ENCODE data around the gene SHF. TPM values are rescaled to one million over a fixed set of nuclear protein-coding genes. Genes with fewer than 3 reads are reported as not detected.

SHF gene
- total RNA-seq, 6 experiments from 2014 or later: 2.1 to 3.1 (median 2.1) TPM

DNA sequence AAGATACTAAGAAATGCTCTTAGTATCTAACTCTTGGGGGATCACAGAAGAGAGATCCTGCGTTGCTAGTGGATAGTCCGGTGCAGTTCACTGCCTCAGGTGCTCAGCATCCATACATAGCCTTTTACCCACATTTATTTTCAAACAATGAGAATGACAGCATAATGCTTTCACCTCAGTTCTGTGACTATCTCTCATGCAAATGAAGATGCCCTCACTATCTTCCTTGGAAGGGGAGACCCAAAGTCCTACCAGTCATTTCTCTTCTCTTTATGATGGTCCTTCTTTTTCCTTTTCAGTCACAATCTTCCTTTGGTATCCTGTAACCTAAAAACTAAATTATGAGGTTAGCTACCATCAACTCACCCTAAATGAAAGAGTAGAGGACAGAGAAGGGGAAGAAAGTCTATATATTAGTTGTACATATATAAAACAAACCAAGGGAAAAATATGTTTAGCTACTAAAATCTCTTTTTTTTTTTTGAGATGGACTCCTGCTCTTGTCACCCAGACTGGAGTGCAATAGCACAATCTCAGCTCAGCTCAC, 33.4 kb upstream of the SHF start:
- Mint-ChIP-seq H3K27me3 (ENCODE audit: insufficient read depth) (peaks cover 16% of the 10 kb centered on the region), H3K4me3 (no peak overlapping the region), H3K27ac (no peak overlapping the region), H3K9me3 (no peaks in the 10 kb centered on the region), H3K36me3 (ENCODE audit: low read depth) (no peaks in the 10 kb centered on the region), H3K4me1 (ENCODE audit: low read depth) (peaks cover 6% of the 10 kb centered on the region; the same call in 1 of the 2 replicates)
- TF ChIP-seq, protein P1, sequence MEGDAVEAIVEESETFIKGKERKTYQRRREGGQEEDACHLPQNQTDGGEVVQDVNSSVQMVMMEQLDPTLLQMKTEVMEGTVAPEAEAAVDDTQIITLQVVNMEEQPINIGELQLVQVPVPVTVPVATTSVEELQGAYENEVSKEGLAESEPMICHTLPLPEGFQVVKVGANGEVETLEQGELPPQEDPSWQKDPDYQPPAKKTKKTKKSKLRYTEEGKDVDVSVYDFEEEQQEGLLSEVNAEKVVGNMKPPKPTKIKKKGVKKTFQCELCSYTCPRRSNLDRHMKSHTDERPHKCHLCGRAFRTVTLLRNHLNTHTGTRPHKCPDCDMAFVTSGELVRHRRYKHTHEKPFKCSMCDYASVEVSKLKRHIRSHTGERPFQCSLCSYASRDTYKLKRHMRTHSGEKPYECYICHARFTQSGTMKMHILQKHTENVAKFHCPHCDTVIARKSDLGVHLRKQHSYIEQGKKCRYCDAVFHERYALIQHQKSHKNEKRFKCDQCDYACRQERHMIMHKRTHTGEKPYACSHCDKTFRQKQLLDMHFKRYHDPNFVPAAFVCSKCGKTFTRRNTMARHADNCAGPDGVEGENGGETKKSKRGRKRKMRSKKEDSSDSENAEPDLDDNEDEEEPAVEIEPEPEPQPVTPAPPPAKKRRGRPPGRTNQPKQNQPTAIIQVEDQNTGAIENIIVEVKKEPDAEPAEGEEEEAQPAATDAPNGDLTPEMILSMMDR (IDR thresholded peaks at IDR 0.05): no peak
- no peak for DNase-seq

DNA sequence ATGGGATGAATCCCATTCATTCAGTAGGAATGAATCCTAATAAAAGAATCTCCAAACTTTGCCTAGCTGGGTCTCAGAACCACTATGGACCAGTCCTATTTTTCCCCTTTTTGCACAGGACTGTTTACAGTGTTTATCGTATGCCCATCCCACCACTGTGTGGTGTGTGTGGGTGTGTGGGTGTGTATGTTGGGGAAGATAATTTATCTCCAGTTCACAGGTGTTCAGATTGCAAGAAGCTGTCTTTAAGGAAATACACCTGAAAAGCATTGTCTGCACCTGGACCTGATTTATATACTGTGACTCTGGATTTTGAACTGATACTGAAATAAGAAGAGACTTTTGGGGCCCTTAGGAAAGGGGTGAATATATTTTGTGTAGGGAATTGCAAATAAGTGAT, 24.7 kb upstream of the SHF start:
- 0 out of 2 replicates have a peak, but pooled peaks cover under 1% of the 10 kb centered on the region for H3K4me1 Mint-ChIP-seq (ENCODE audit: low read depth)
- TF ChIP-seq, protein P1 (IDR thresholded peaks at IDR 0.05): no peak
- no peak overlapping the region for H3K27ac Mint-ChIP-seq
- H3K4me3 Mint-ChIP-seq: no peak overlapping the region
- peaks cover 18% of the 10 kb centered on the region for H3K27me3 Mint-ChIP-seq (ENCODE audit: insufficient read depth)
- no peaks in the 10 kb centered on the region for H3K9me3 Mint-ChIP-seq
- no peaks in the 10 kb centered on the region for H3K36me3 Mint-ChIP-seq (ENCODE audit: low read depth)
- DNase-seq: no peak

DNA sequence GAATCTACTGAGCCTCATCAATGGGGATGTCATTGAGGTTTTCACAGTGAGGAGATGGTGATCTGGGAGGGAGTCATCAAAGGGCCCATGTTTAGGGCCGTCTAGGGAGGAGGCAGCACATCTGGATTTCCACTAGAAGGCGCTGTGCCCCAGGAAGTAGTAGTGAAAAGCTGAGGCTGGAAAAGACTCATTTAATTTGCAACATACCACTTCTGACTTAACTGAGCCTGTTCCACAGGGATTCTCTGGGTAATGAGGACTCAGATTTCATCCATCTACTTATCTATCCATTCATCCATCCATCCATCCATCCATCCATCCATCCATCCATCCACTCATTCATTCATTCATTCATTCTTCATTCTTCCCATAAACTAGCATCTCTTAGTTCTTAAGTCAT, 17.4 kb upstream of the SHF start:
- no peaks in the 10 kb centered on the region for H3K4me1 Mint-ChIP-seq (ENCODE audit: low read depth)
- TF ChIP-seq, protein P1 (IDR thresholded peaks at IDR 0.05): peak; percentile 92
- no peak overlapping the region for H3K4me3 Mint-ChIP-seq
- H3K36me3 Mint-ChIP-seq (ENCODE audit: low read depth): no peaks in the 10 kb centered on the region
- H3K27me3 Mint-ChIP-seq (ENCODE audit: insufficient read depth): peaks cover 15% of the 10 kb centered on the region; the same call in 1 of the 2 replicates
- H3K27ac Mint-ChIP-seq: no peak overlapping the region
- DNase-seq: peak; percentile 70
- H3K9me3 Mint-ChIP-seq: no peaks in the 10 kb centered on the region

DNA sequence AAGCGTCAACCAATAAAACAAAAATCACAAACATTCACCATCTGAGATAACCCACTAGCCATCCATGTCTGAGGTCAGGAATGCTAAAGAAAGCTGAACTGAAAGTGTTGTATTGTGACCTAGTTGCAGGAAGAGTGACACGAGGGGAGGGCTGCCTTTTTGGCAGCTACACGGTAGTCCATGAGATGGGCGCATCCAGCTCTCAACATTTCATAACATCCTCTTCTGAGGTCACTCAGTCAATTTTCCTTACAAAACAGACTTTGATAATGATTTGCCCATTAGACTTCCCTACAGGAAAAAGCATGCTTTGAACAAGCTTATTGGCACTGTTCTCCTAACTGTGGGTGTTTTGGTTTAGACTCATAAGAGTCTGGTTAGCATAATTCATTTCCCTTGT, 15.4 kb upstream of the SHF start:
- no peak overlapping the region for H3K27ac Mint-ChIP-seq
- no peaks in the 10 kb centered on the region for H3K4me1 Mint-ChIP-seq (ENCODE audit: low read depth)
- no peaks in the 10 kb centered on the region for H3K9me3 Mint-ChIP-seq
- H3K27me3 Mint-ChIP-seq (ENCODE audit: insufficient read depth): peaks cover 16% of the 10 kb centered on the region
- no peak overlapping the region for H3K4me3 Mint-ChIP-seq
- no peaks in the 10 kb centered on the region for H3K36me3 Mint-ChIP-seq (ENCODE audit: low read depth)
- DNase-seq: no peak
- TF ChIP-seq, protein P1 (IDR thresholded peaks at IDR 0.05): no peak

DNA sequence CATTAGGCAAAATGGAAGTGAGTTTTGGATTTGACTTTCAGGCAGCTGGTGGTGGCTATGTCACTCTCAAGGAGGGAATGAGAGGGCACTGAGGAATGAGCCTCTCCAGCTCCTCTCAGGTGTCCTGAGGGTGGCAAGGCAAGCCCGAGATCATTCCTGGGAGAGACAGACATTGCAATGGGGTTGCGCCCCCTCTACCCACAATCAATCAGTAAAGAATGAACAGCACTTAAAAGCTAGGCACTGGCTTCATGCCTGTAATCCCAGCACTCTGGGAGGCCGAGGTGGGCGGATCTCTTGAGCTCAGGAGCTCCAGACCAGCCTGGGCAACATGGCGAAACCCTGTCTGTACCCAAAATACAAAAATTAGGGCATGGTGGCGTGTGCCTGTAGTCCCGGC, 14.1 kb upstream of the SHF start:
- Mint-ChIP-seq H3K4me1 (ENCODE audit: low read depth) (peaks cover 7% of the 10 kb centered on the region), H3K27ac (no peak overlapping the region), H3K9me3 (no peaks in the 10 kb centered on the region), H3K4me3 (no peak overlapping the region), H3K36me3 (ENCODE audit: low read depth) (no peaks in the 10 kb centered on the region), H3K27me3 (ENCODE audit: insufficient read depth) (peaks cover 8% of the 10 kb centered on the region)
- TF ChIP-seq, protein P1 (IDR thresholded peaks at IDR 0.05): no peak
- DNase-seq: no peak

DNA sequence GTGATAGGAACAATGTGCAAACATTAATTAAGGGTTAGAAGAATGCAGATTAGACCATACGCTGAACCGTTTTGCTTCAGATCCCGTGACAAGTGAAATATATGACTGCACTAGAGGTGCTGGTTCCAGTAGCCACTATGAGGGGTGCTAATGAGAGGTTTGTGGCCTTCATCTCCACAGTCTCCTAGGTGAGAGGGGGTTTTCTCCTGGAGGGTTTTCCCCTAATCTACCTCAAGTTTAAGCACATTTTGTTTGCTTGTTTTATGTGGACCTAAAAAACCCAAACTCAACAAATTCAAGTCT, 13.7 kb upstream of the SHF start:
- DNase-seq: no peak
- TF ChIP-seq, protein P1 (IDR thresholded peaks at IDR 0.05): no peak
- Mint-ChIP-seq H3K9me3 (no peaks in the 10 kb centered on the region), H3K27me3 (ENCODE audit: insufficient read depth) (peaks cover 6% of the 10 kb centered on the region), H3K4me1 (ENCODE audit: low read depth) (peaks cover 7% of the 10 kb centered on the region), H3K4me3 (no peak overlapping the region), H3K36me3 (ENCODE audit: low read depth) (no peaks in the 10 kb centered on the region), H3K27ac (no peak overlapping the region)
